Natural killer cell treated with Interleukin-12 subunit alpha and Interleukin-12 subunit beta and Interleukin-15 and Interleukin-18, amount 100 ng/mL, for 72 hours (primary cell): ENCODE results near the gene SRP68. TPM values are rescaled to one million over a fixed set of nuclear protein-coding genes. Genes with fewer than 3 reads are reported as not detected.
"Not testable (repeated sequence)": the region's sequence is repeated elsewhere in the genome, so short reads cannot be mapped to it uniquely, and the experiment has no call there.

Experiments
- ATAC-seq, 2 donors: fragments of 150-1000 bp; cut with Tn5 transposase in 1 of 2; sonication (Bioruptor Pico), chemical (Tn5 transposase) in 1 of 2; 2 replicates each; pipeline ENCODE4 v1.10.0; 2021
- DNase-seq: peaks from one replicate; pipeline ENCODE4 v3.0.0; 2022; ENCODE audit warnings: low spot score
- H3K27ac Mint-ChIP-seq, 2 donors: 1 replicate in 1 of 2; 2 replicates in 1 of 2; pipeline ENCODE4 v1.8.0; 2022; ENCODE audit warnings: mixed read lengths in 2 of 2, mild to moderate bottlenecking in 1 of 2, moderate library complexity in 1 of 2
- H3K27me3 Mint-ChIP-seq, 2 donors: 1 replicate in 1 of 2; 2 replicates in 1 of 2; pipeline ENCODE4 v1.8.0; 2022; ENCODE audit warnings: mixed read lengths in 2 of 2
- H3K36me3 Mint-ChIP-seq: one replicate; pipeline ENCODE4 v1.8.0; 2022; ENCODE audit warnings: mixed read lengths
- H3K4me1 Mint-ChIP-seq, 2 donors: 1 replicate in 1 of 2; 2 replicates in 1 of 2; pipeline ENCODE4 v1.8.0; 2022; ENCODE audit warnings: low read depth in 2 of 2, mixed read lengths in 2 of 2, mild to moderate bottlenecking in 1 of 2
- H3K4me3 Mint-ChIP-seq: one replicate; pipeline ENCODE4 v1.8.0; 2022; ENCODE audit warnings: mixed read lengths
- H3K9me3 Mint-ChIP-seq: 2 replicates; pipeline ENCODE4 v1.8.0; 2022; ENCODE audit warnings: mixed read lengths
- total RNA-seq, 2 donors: library from RNA; stranded (reverse); gene quantifications; one replicate each; pipeline ENCODE4 v1.2.3, GENCODE V29; 2022

The SRP68 gene
- total RNA-seq, 2 donors from 2014 or later: 96.2 to 98.4 TPM

GRCh38 chr17:76085731-76086366, 13.5 kb upstream of the SRP68 start:
- DNase-seq (no peak), ATAC-seq (no peak)
- Mint-ChIP-seq H3K4me3 (no peak overlapping the region), H3K36me3 (peaks cover 7% of the 10 kb centered on the region), H3K9me3 (no peaks in the 10 kb centered on the region), H3K27ac (no peak overlapping the region), H3K4me1 (peaks cover 0 to 2% of the 10 kb centered on the region in 2 donors), H3K27me3 (no peaks in the 10 kb centered on the region)

DNA sequence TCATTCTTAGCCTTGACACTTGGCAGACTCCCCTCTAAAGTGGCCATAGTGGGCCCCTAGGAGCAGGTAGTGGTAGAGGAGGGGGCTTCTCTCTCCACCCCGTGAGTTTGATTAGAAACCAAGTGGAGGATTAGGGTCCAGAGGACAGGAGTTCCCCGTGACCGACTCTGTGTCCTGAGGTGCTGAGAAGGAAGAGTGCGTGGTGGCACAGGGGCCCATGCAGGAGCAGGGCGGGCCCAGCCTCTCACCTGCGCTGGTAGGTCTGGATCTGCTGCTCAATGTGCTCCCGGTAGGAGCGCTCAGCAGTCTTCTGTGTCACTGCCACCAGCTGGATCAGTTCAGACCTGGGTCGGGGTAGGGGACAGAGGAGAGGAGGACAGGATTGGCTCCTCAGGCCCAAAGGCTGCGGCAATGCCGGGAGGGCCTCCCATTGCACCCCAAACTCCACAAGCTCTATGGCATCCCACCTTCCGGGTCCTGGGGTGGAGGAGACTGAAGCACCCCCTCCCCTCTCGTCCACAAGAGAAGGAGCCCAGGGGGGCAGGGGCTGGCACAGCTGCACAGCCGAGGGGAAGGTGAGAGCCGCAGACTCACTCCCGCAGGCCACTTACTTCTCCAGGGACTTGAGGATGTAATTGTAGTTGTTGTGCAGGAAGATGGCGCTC, 12.9 kb upstream of the SRP68 start:
- Mint-ChIP-seq H3K4me3 (no peak overlapping the region), H3K36me3 (peaks cover 7% of the 10 kb centered on the region), H3K27ac (no peak overlapping the region), H3K27me3 (no peaks in the 10 kb centered on the region), H3K9me3 (no peaks in the 10 kb centered on the region), H3K4me1 (peaks cover 0 to 2% of the 10 kb centered on the region in 2 donors)
- DNase-seq (no peak), ATAC-seq (no peak)

GRCh38 chr17:76083536-76084182, 11.3 kb upstream of the SRP68 start:
- Mint-ChIP-seq H3K4me3 (no peak overlapping the region), H3K27ac (no peak overlapping the region), H3K4me1 (peaks cover 0 to 2% of the 10 kb centered on the region in 2 donors), H3K27me3 (peaks cover 2 to 8% of the 10 kb centered on the region in 2 donors), H3K9me3 (no peaks in the 10 kb centered on the region), H3K36me3 (peaks cover 7% of the 10 kb centered on the region)
- ATAC-seq (no peak), DNase-seq (peak; percentile 58)

- no peak for DNase-seq
- peaks cover 7% of the 10 kb centered on the region for H3K36me3 Mint-ChIP-seq
- no peaks in the 10 kb centered on the region for H3K4me1 Mint-ChIP-seq
Observed at GRCh38 chr17:76082326-76083251, 10.3 kb upstream of the SRP68 start.

GRCh38 chr17:76081295-76082210, 9.2 kb upstream of the SRP68 start:
- peaks cover 5 to 9% of the 10 kb centered on the region in 2 donors for H3K4me1 Mint-ChIP-seq
- no peak overlapping the region for H3K4me3 Mint-ChIP-seq
- no peaks in the 10 kb centered on the region for H3K9me3 Mint-ChIP-seq
- H3K27ac Mint-ChIP-seq: no peak overlapping the region
- DNase-seq (no peak), ATAC-seq (no peak)
- H3K27me3 Mint-ChIP-seq: peaks cover 16 to 25% of the 10 kb centered on the region in 2 donors
- H3K36me3 Mint-ChIP-seq: peaks cover 7% of the 10 kb centered on the region

More at GRCh38 chr17:76082326-76083251, 10.3 kb upstream of the SRP68 start:
- no peak overlapping the region for H3K4me3 Mint-ChIP-seq
- no peak overlapping the region for H3K27ac Mint-ChIP-seq
- H3K9me3 Mint-ChIP-seq: no peaks in the 10 kb centered on the region
- H3K27me3 Mint-ChIP-seq: peaks cover 6 to 15% of the 10 kb centered on the region in 2 donors
- ATAC-seq: no peak

GRCh38 chr17:76080768-76081287, 8.5 kb upstream of the SRP68 start:
- DNase-seq (no peak), ATAC-seq (no peak)
- H3K36me3 Mint-ChIP-seq: peaks cover 7% of the 10 kb centered on the region
- H3K9me3 Mint-ChIP-seq: no peaks in the 10 kb centered on the region
- peaks cover 16 to 26% of the 10 kb centered on the region in 2 donors for H3K27me3 Mint-ChIP-seq
- peaks cover 5 to 11% of the 10 kb centered on the region in 2 donors for H3K4me1 Mint-ChIP-seq
- H3K4me3 Mint-ChIP-seq: no peak overlapping the region
- H3K27ac Mint-ChIP-seq: no peak overlapping the region

GRCh38 chr17:76079956-76080767, 7.8 kb upstream of the SRP68 start:
- peaks cover 10 to 13% of the 10 kb centered on the region in 2 donors for H3K4me1 Mint-ChIP-seq
- no peak for DNase-seq
- H3K9me3 Mint-ChIP-seq: no peaks in the 10 kb centered on the region
- H3K27me3 Mint-ChIP-seq: peaks cover 21 to 31% of the 10 kb centered on the region in 2 donors
- peaks cover 7% of the 10 kb centered on the region for H3K36me3 Mint-ChIP-seq
- H3K27ac Mint-ChIP-seq: no peak overlapping the region
- H3K4me3 Mint-ChIP-seq: no peak overlapping the region
- peak in 1 of 2 donors; percentile 16 for ATAC-seq

DNA sequence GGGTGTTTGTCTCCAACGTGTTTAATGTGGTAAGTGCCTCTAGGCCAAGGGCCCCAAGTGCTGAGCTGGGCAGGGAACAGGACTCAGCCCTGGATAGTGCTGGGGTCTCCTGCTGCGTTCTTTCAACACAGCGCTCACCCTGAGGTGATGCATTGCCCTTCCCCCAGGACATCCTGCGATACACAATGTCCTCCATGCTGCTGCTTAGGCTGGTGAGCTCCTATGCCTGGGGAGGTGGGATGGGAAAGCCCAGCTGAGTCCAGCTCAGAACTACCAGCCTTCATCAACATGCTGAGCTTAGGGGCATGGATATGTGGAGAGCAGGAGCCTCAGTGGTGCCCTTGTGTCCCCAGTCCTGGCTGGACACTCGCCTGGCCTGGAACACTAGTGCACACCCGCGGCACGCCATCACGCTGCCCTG, 7.2 kb upstream of the SRP68 start:
- peaks cover 2% of the 10 kb centered on the region for H3K36me3 Mint-ChIP-seq
- peaks cover 15 to 17% of the 10 kb centered on the region in 2 donors for H3K4me1 Mint-ChIP-seq
- H3K27ac Mint-ChIP-seq: no peak overlapping the region
- H3K4me3 Mint-ChIP-seq: no peak overlapping the region
- DNase-seq (no peak), ATAC-seq (no peak)
- peaks cover 25 to 38% of the 10 kb centered on the region in 2 donors for H3K27me3 Mint-ChIP-seq
- no peaks in the 10 kb centered on the region for H3K9me3 Mint-ChIP-seq

- no peaks in the 10 kb centered on the region for H3K9me3 Mint-ChIP-seq
Observed at GRCh38 chr17:76078860-76079534, 6.7 kb upstream of the SRP68 start, which contains the start of gene ZACN. Gene ZACN (plus strand): TSS chr17:76079182. CDS start chr17:76079265, 83 bp downstream.

GRCh38 chr17:76078370-76078769, 6.1 kb upstream of the SRP68 start:
- Mint-ChIP-seq H3K4me1 (peaks cover 15 to 17% of the 10 kb centered on the region in 2 donors), H3K27me3 (peaks cover 25 to 38% of the 10 kb centered on the region in 2 donors)
- H3K9me3 Mint-ChIP-seq, H3K27ac Mint-ChIP-seq, H3K4me3 Mint-ChIP-seq, H3K36me3 Mint-ChIP-seq, ATAC-seq, DNase-seq: not testable (repeated sequence)

More at GRCh38 chr17:76078860-76079534, 6.7 kb upstream of the SRP68 start, which contains the start of gene ZACN:
- Mint-ChIP-seq H3K4me3 (no peak within 1 kb of the TSS), H3K27me3 (peaks cover 25 to 38% of the 10 kb centered on the region in 2 donors), H3K27ac (no peak within 1 kb of the TSS), H3K4me1 (peaks cover 15 to 17% of the 10 kb centered on the region in 2 donors), H3K36me3 (no peaks in the 10 kb centered on the region)
- DNase-seq: no peak
- no peak for ATAC-seq

GRCh38 chr17:76077584-76078110, 5.3 kb upstream of the SRP68 start:
- H3K9me3 Mint-ChIP-seq: no peaks in the 10 kb centered on the region
- DNase-seq (no peak), ATAC-seq (no peak)
- H3K27me3 Mint-ChIP-seq: peaks cover 25 to 38% of the 10 kb centered on the region in 2 donors
- peaks cover 15 to 17% of the 10 kb centered on the region in 2 donors for H3K4me1 Mint-ChIP-seq
- no peak overlapping the region for H3K27ac Mint-ChIP-seq
- H3K4me3 Mint-ChIP-seq: no peak overlapping the region
- H3K36me3 Mint-ChIP-seq: no peaks in the 10 kb centered on the region
